ENCODE measurements around the gene SFXN5. TPM values are rescaled to one million over a fixed set of nuclear protein-coding genes. Genes with fewer than 3 reads are reported as not detected.

SFXN5 gene
- total and polyA plus RNA-seq, 4 donors = 6.3 to 20.7 (median 14.8) TPM

DNA sequence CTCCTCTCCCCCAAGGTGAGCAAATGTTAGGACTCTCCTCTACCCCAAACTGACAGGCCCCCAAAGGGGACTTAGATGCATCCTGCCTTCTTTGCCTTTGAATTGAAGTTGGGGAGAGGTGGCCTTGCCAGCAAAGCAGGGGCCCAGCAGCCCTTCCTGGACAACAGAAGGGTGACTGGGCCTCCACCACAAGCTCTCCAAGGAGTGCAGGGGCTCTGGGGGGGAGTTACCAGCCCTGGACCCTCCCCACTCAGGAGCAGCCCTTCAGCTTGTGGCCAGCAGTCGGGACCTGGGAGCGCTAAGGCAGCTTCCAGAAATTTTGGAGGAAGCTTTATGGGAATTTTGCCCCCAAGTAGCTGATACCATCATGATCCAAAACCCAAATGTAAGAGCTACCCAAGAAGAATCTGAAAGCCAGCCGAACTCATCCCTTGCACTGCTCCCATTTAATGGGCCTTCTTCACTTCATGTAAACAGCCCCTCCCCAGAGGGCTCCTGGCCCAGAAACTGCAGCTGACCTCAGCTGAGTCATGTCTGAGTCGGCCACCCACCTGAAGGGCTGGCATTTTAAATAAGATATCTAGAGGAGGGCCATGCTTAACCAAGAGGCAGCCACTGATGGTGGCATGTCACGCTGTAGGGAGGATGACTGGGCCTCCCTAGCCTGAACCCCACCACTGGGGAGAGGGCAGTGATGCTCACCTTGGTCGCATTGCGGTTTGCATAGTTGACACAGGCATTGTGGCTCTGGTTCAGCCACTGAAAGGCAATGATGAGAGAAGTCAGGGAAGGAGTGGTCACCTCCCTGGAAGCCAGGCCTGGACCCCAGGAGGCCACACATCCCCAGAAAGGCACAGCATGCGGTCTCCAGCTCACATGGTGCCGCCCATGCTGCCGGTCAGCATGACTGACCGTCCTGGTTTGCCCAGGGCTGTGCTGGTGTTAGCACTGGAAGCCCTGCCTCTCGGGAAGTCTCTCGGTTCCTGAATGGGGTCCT is 71.5 kb downstream of the SFXN5 start:
- WGBS, 2 donors = 94% methylated on average over 13 of the region's 13 CpGs
- Histone ChIP-seq H3K9me3 (ENCODE audit: control insufficient read depth, low read length) (no peaks in the 10 kb centered on the region), H3K27ac (ENCODE audit: low read depth in 1 of 2, low read length in 2 of 2) (no peak overlapping the region), H3K27me3 (ENCODE audit: control insufficient read depth in 1 of 2, insufficient read depth in 2 of 2, low read length in 1 of 2) (no peaks in the 10 kb centered on the region), H3K36me3 (ENCODE audit: control insufficient read depth in 1 of 2, insufficient read depth in 2 of 2, low read length in 1 of 2) (no peaks in the 10 kb centered on the region), H3K4me3 (ENCODE audit: low read length in 2 of 2) (no peak overlapping the region), H3K4me1 (ENCODE audit: control insufficient read depth in 1 of 2, insufficient read depth in 2 of 2, low read length in 2 of 2) (no peaks in the 10 kb centered on the region)
- intact Hi-C loops (cut with DNase I) = no loop called here
- ATAC-seq (ENCODE audit: low FRiP score) (no peak), DNase-seq (no peak)

- DNase-seq (no peak), ATAC-seq (ENCODE audit: low FRiP score) (no peak)
- 84 to 87% methylated on average over 4 of the region's 4 CpGs for WGBS, 2 donors
- H3K4me1 ChIP-seq (ENCODE audit: control insufficient read depth in 1 of 2, insufficient read depth in 2 of 2, low read length in 2 of 2) = no peaks in the 10 kb centered on the region
- H3K4me3 ChIP-seq (ENCODE audit: low read length in 2 of 2) = no peak overlapping the region
- H3K27me3 ChIP-seq (ENCODE audit: control insufficient read depth in 1 of 2, insufficient read depth in 2 of 2, low read length in 1 of 2) = no peaks in the 10 kb centered on the region
- H3K36me3 ChIP-seq (ENCODE audit: control insufficient read depth in 1 of 2, insufficient read depth in 2 of 2, low read length in 1 of 2) = no peaks in the 10 kb centered on the region
- no peaks in the 10 kb centered on the region for H3K9me3 ChIP-seq (ENCODE audit: control insufficient read depth, low read length)
- intact Hi-C loops (cut with DNase I) = no loop called here
- no peak overlapping the region for H3K27ac ChIP-seq (ENCODE audit: low read depth in 1 of 2, low read length in 2 of 2)
Measured at GRCh38 chr2:72998724-72999123, 72.8 kb downstream of the SFXN5 start.

DNA sequence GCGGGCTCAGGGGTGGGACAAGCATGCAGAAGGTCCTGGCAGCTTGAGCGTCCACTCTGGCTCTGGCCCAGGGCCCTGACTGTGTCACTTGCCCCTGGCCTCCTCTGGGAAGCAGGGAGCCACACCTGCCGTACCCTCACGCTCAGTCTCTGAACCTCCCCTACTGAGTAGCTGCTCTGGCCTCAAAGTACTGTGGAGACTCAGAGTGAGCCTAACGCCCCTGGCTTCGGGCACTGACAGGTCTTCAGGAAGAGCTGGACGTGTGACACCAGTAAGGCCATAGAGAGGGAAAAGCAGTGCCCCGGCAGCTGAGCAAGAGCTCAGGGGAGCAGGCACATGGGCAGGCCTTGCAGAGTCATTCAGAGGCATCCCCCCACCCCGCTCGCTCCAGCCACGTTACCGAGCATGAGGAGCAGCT is 73.3 kb downstream of the SFXN5 start:
- H3K36me3 ChIP-seq (ENCODE audit: control insufficient read depth in 1 of 2, insufficient read depth in 2 of 2, low read length in 1 of 2) = no peaks in the 10 kb centered on the region
- no peak overlapping the region for H3K27ac ChIP-seq (ENCODE audit: low read depth in 1 of 2, low read length in 2 of 2)
- DNase-seq (peak in 1 of 2 donors; percentile 47), ATAC-seq (ENCODE audit: low FRiP score) (no peak)
- H3K27me3 ChIP-seq (ENCODE audit: control insufficient read depth in 1 of 2, insufficient read depth in 2 of 2, low read length in 1 of 2) = no peaks in the 10 kb centered on the region
- no peaks in the 10 kb centered on the region for H3K4me1 ChIP-seq (ENCODE audit: control insufficient read depth in 1 of 2, insufficient read depth in 2 of 2, low read length in 2 of 2)
- H3K4me3 ChIP-seq (ENCODE audit: low read length in 2 of 2) = no peak overlapping the region
- intact Hi-C loops (cut with DNase I) = no loop called here
- WGBS, 2 donors = 95 to 96% methylated on average over 12 of the region's 12 CpGs
- no peaks in the 10 kb centered on the region for H3K9me3 ChIP-seq (ENCODE audit: control insufficient read depth, low read length)

GRCh38 chr2:72996117-72996502 is 75.4 kb downstream of the SFXN5 start:
- DNase-seq (peak in 1 of 2 donors; percentile 40), ATAC-seq (ENCODE audit: low FRiP score) (no peak)
- 95 to 96% methylated on average over 7 of the region's 7 CpGs for WGBS, 2 donors
- Histone ChIP-seq H3K36me3 (ENCODE audit: control insufficient read depth in 1 of 2, insufficient read depth in 2 of 2, low read length in 1 of 2) (no peaks in the 10 kb centered on the region), H3K27ac (ENCODE audit: low read depth in 1 of 2, low read length in 2 of 2) (no peak overlapping the region), H3K4me3 (ENCODE audit: low read length in 2 of 2) (no peak overlapping the region), H3K27me3 (ENCODE audit: control insufficient read depth in 1 of 2, insufficient read depth in 2 of 2, low read length in 1 of 2) (no peaks in the 10 kb centered on the region), H3K9me3 (ENCODE audit: control insufficient read depth, low read length) (no peaks in the 10 kb centered on the region), H3K4me1 (ENCODE audit: control insufficient read depth in 1 of 2, insufficient read depth in 2 of 2, low read length in 2 of 2) (no peaks in the 10 kb centered on the region)
- intact Hi-C loops (cut with DNase I) = no loop called here

GRCh38 chr2:72995430-72996116 is 75.9 kb downstream of the SFXN5 start:
- Histone ChIP-seq H3K4me1 (ENCODE audit: control insufficient read depth in 1 of 2, insufficient read depth in 2 of 2, low read length in 2 of 2) (no peaks in the 10 kb centered on the region), H3K4me3 (ENCODE audit: low read length in 2 of 2) (no peak overlapping the region), H3K27me3 (ENCODE audit: control insufficient read depth in 1 of 2, insufficient read depth in 2 of 2, low read length in 1 of 2) (no peaks in the 10 kb centered on the region), H3K9me3 (ENCODE audit: control insufficient read depth, low read length) (no peaks in the 10 kb centered on the region), H3K27ac (ENCODE audit: low read depth in 1 of 2, low read length in 2 of 2) (no peak overlapping the region), H3K36me3 (ENCODE audit: control insufficient read depth in 1 of 2, insufficient read depth in 2 of 2, low read length in 1 of 2) (no peaks in the 10 kb centered on the region)
- WGBS, 2 donors = 85 to 86% methylated on average over 15 of the region's 15 CpGs
- peak; percentile 19 to 60 for DNase-seq
- no peak for ATAC-seq (ENCODE audit: low FRiP score)
- intact Hi-C loops (cut with DNase I) = no loop called here

DNA sequence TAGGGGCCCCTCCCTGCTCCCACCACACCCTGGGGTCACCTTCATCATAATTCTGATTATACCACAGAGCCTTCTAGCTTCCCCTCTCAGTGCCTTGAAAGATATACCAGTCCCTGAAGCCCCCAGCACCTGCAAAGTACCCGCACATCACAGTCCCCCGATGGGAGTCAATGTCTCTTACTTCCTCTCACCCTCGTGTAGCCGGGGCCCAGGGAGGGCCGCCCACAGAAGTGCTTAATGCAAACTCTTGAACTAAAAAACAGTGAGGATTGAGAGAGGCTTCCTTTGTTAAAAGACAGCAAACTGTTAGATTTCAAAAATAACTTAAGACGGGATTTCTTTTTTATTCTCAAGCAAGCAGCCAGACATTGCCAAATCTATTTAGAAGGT is 76.5 kb downstream of the SFXN5 start:
- no peak overlapping the region for H3K27ac ChIP-seq (ENCODE audit: low read depth in 1 of 2, low read length in 2 of 2)
- H3K4me1 ChIP-seq (ENCODE audit: control insufficient read depth in 1 of 2, insufficient read depth in 2 of 2, low read length in 2 of 2) = no peaks in the 10 kb centered on the region
- no peaks in the 10 kb centered on the region for H3K27me3 ChIP-seq (ENCODE audit: control insufficient read depth in 1 of 2, insufficient read depth in 2 of 2, low read length in 1 of 2)
- H3K36me3 ChIP-seq (ENCODE audit: control insufficient read depth in 1 of 2, insufficient read depth in 2 of 2, low read length in 1 of 2) = no peaks in the 10 kb centered on the region
- no peaks in the 10 kb centered on the region for H3K9me3 ChIP-seq (ENCODE audit: control insufficient read depth, low read length)
- peak; percentile 33 to 62 for DNase-seq
- no peak overlapping the region for H3K4me3 ChIP-seq (ENCODE audit: low read length in 2 of 2)
- no peak for ATAC-seq (ENCODE audit: low FRiP score)
- intact Hi-C loops (cut with DNase I) = loop anchor here (5.0 kb wide), 3 partner anchors 32 to 182 kb away; no protein-coding TSS in a partner anchor
- 87 to 88% methylated on average over 6 of the region's 6 CpGs for WGBS, 2 donors

DNA sequence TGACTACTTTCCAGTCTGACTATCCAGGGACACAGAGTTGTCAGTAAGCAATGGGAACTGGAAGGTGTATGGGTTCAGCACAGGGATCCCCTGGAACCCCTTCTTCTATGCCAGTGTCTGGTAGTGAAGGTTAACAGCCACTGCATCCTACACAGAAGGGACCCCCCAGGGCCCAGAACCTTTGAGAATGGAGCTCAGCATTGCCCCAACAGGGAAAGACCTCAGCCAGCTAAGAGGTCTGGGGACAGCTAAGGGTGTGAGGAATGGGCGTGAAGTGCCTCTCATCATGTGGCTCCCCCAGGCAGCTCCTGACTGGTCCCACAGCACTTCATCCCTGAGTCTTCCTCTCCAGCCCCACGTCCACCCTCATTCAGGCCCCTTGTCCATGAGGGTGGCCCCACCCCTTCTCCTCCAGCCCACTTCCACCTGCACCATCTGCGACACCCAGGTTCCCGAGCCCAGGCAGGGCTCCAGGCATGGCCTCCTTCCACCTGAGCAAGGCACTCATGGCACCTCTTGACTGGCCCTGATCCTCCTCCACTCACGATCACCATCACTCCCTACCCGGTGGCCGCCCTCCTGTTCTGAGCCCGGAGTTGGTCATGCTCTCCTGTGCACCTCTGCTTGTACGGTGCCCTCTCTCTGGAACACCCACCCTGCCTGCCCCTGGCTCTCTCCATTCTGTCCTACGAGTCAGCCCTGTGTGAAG is 77.1 kb downstream of the SFXN5 start:
- DNase-seq = peak; percentile 33 to 69
- Histone ChIP-seq H3K36me3 (ENCODE audit: control insufficient read depth in 1 of 2, insufficient read depth in 2 of 2, low read length in 1 of 2) (no peaks in the 10 kb centered on the region), H3K4me3 (ENCODE audit: low read length in 2 of 2) (no peak overlapping the region), H3K27ac (ENCODE audit: low read depth in 1 of 2, low read length in 2 of 2) (no peak overlapping the region), H3K27me3 (ENCODE audit: control insufficient read depth in 1 of 2, insufficient read depth in 2 of 2, low read length in 1 of 2) (no peaks in the 10 kb centered on the region), H3K4me1 (ENCODE audit: control insufficient read depth in 1 of 2, insufficient read depth in 2 of 2, low read length in 2 of 2) (no peaks in the 10 kb centered on the region), H3K9me3 (ENCODE audit: control insufficient read depth, low read length) (no peaks in the 10 kb centered on the region)
- no peak for ATAC-seq (ENCODE audit: low FRiP score)
- 92 to 94% methylated on average over 8 to 10 of the region's 10 CpGs for WGBS, 2 donors
- intact Hi-C loops (cut with DNase I) = loop anchor here (5.0 kb wide), 3 partner anchors 33 to 183 kb away; no protein-coding TSS in a partner anchor

DNA sequence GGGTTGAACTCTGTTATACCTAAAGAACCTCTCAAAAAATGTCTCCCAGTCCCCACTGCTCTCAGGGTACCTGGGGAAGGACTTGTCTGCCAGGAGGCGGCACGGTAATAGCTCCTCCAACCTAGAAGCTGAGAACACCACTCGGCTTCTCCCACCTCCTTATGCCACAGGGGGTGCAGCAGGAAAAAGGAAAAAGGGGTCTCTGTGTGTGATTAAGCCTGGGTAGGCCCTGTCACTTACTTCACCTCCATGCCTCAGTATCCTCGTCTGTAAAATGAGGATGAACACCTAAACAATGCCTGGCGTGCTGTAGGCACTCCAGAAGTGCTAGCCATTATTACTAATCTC is 77.6 kb downstream of the SFXN5 start:
- no peaks in the 10 kb centered on the region for H3K9me3 ChIP-seq (ENCODE audit: control insufficient read depth, low read length)
- H3K27me3 ChIP-seq (ENCODE audit: control insufficient read depth in 1 of 2, insufficient read depth in 2 of 2, low read length in 1 of 2) = no peaks in the 10 kb centered on the region
- no peaks in the 10 kb centered on the region for H3K4me1 ChIP-seq (ENCODE audit: control insufficient read depth in 1 of 2, insufficient read depth in 2 of 2, low read length in 2 of 2)
- H3K36me3 ChIP-seq (ENCODE audit: control insufficient read depth in 1 of 2, insufficient read depth in 2 of 2, low read length in 1 of 2) = no peaks in the 10 kb centered on the region
- no peak overlapping the region for H3K27ac ChIP-seq (ENCODE audit: low read depth in 1 of 2, low read length in 2 of 2)
- intact Hi-C loops (cut with DNase I) = loop anchor here (2.0 to 5.0 kb wide), 5 partner anchors 33 to 183 kb away; partner anchors contain the start of gene SFXN5 (in 1 of the 2)
- DNase-seq (peak in 1 of 2 donors; percentile 35), ATAC-seq (ENCODE audit: low FRiP score) (no peak)
- WGBS, 2 donors = 75 to 83% methylated on average over 5 of the region's 5 CpGs
- H3K4me3 ChIP-seq (ENCODE audit: low read length in 2 of 2) = no peak overlapping the region
